HG03135 (cell line): ENCODE results near the gene ARHGEF19.
A peak's percentile ranks its signal among the peaks of the same experiment; 100 is the strongest.
"Not testable (repeated sequence)": the region's sequence is repeated elsewhere in the genome, so short reads cannot be mapped to it uniquely, and the experiment has no call there.

Experiments
- ATAC-seq: cut with Tn5 transposase; IDR thresholded peaks from one replicate; pipeline ENCODE4 v1.9.1; 2021; ENCODE audit warnings: mild to moderate bottlenecking, moderate library complexity; ENCODE audit not compliant: unreplicated experiment

Gene ARHGEF19

GRCh38 chr1:16222716-16223115, 10.3 kb upstream of the ARHGEF19 start:
- not testable (repeated sequence) for ATAC-seq

DNA sequence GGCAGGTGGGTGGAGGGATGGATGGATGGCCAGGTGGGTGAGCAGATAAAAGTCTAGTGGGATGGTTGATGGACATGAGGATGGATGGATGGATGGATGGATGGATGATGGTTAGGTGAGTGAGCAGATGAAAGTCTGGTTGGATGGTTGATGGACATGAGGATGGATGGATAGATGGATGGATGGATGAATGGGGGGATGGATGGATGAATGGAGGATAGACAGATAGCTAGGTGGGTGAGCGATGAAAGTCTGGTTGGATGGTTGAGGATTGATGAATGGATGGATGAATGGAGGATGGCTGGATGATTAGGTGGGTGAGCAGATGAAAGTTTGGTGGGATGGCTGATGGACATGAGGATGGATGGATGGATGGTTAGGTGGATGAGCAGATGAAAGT, 9.0 kb upstream of the ARHGEF19 start:
- ATAC-seq: no peak

DNA sequence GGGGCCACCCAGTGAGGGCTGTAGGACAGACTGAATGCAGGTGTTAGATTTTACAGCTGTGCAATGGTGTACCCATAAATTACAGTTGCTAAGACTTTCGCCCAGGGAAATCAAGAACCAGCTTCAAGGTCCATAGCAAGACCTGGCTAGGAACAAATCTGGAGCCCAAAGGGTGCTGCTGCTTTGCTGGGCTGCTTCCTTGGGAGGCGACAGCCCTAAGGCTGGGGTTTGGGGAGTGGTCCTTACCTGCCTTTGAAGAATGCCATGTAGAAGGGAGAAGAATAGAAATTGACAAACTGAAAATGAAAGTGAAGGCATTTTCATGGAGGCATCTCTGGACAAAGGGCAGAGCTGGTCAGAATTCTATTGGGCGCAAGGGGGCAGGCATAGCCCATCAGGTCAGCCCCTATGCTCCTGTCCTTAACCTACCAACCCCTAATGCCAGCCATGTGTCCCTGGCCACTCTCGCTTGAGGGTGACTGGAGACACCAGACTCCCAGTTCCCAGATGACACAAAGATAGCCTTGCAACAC, 7.6 kb upstream of the ARHGEF19 start:
- ATAC-seq: no peak

- ATAC-seq: no peak
Measured at GRCh38 chr1:16218674-16219071, 6.2 kb upstream of the ARHGEF19 start.

DNA sequence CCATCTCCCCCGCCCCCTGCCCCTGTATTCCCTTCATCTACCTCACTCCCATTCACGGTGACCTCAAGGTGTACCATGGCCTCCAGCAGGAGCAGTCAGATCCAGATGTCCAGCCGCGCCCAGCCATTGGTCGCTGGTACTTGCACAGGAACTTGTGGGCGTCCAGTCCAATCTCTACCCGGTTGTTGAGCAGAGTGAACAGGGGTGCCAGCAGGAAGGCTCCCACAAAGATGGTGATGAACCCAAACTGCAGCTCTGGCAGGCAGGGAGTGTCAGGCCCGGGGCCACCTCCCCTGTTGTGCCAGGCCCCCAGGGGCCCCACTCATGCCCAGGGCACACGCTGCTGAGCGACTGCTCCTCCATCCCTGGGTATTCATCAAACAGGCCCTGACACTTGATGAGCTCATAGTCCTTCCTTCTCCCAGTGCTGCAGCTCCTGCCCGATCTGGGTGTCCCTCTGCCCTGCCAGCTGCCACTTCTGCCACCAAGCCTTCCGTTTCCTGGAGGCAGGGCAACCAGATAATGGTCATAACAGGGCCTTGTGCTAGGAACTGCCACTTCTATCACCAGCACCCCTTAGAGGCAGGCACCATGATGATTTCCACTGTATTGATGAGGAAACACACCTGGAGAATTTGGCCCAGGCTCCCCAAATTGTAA, 5.7 kb upstream of the ARHGEF19 start:
- ATAC-seq: no peak

GRCh38 chr1:16217061-16217785, 4.8 kb upstream of the ARHGEF19 start:
- ATAC-seq: peak; percentile 92

- ATAC-seq: peak; percentile 39
Measured at GRCh38 chr1:16215882-16216753, 3.7 kb upstream of the ARHGEF19 start.

DNA sequence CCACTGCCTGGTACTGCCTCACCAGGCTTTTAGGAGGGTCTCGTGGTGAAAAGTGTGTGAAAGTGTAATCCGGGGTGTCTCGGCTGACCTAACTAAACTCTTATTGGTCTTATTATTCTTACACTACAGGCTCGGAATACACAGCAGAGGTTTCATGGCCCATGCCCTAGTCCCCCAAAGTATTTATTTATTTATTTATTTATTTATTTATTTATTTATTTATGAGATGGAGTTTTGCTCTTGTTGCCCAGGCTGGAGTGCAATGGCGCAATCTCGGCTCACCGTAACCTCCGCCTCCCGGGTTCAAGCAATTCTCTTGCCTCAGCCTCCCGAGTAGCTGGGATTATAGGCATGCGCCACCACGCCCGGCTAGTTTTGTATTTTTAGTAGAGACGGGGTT, 2.8 kb upstream of the ARHGEF19 start:
- not testable (repeated sequence) for ATAC-seq

- ATAC-seq: not testable (repeated sequence)
Measured at GRCh38 chr1:16213544-16213943, 1.1 kb upstream of the ARHGEF19 start.

DNA sequence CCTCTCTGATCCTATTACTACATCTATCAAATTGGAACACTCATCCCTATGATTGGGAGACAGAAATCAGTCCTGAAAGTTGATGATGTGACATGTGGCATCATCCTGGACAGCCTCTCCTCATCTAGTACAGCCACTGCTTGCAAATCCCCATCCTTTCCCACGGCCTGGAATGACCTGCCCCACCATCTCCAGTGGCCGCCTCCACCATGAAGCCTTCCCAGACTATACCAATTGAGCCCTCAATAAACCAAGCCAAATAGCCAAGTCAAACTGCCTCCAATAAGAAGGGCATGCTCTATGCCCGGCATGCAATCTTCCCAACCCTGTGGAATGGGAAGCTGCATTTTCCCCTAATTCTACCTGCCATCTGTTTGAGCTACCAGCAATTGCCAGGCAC, 561 bp upstream of the ARHGEF19 start:
- no peak for ATAC-seq

- ATAC-seq: no peak
Measured at GRCh38 chr1:16211824-16212223, 628 bp downstream of the ARHGEF19 start.

DNA sequence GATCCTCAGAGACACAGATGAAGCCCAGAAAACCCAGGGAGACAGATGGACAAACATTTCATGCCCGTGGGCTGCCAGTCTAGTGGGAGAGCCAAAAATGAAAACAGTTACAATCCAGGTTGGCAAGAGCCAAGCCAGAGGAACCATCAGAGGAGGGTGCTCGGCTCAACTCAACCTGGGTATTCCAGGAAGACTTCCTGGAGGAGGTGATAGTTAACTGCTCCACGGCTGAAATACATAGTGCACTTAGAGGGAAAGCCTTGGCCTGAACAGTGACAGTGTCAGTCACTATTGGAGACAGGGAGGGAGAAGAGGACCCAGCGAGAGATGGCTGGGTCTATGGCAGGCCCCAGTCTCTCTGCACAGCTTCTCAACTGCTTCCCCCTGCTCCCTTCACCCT, 1.9 kb downstream of the ARHGEF19 start:
- no peak for ATAC-seq

- no peak for ATAC-seq
Measured at GRCh38 chr1:16209847-16210407, 2.5 kb downstream of the ARHGEF19 start.

DNA sequence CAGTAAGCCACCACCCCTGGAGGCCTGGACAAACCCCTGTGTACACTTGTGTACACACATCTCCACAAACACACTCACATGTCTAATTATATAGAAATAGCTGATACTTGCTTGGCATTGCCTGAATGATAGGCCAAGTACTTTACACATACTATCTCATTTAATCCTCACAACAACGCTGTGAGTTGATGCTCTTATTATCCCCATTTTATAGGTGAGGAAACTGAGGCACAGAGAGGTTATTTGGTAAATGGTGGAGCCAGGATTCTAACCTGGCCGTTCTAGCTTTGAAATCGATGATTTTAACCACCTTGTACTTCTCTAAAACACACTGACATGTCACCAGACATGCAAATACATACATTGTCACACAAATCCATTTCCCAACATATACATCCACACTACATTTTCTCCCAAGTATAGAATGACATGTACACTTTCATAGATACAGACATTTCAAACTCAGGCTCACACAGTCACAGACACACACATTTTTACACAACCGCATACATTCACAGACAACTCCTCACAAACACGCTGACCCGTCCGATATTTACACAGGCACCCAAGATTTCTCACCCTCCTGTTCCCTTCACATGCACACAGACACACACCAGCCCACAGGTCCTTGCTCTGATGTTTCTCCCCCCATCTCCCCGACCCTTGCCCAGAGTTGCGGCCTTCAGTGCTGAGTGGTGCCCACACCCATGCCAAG, 3.2 kb downstream of the ARHGEF19 start:
- ATAC-seq: no peak

DNA sequence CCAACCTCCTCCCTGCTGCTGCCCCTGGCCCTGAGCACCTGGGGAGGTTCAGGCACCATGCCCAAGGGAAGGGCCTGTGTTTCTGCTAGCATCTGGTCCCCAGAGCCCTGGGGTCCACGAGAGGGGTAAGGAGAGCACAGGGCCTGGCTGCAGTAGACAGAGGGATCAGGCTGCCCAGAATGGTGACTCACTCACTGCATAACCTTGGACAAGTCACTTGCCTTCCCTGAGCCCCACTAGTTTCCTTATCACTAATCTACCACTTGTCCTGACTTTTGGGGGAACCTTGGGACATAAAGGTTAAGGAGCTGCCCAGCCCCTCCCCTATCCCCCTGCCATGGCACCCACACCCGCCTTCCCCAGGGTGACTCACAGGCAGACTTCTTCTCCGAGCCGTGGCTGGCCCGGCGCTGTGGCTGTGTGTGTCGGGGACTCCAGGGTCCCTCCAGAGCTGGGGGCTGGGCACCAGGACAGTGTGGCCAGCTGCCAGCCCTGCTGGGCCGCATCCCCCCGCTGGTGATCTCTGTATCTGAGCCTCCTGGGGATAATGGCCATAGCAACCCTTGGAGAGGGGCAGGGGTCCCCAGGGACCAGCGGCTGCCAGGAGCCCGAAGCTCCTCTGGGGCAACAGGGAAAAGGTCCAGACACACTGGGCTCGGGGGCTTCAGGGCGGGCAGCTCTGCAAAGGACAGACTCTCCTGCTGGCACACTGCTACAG, 4.0 kb downstream of the ARHGEF19 start:
- no peak for ATAC-seq

DNA sequence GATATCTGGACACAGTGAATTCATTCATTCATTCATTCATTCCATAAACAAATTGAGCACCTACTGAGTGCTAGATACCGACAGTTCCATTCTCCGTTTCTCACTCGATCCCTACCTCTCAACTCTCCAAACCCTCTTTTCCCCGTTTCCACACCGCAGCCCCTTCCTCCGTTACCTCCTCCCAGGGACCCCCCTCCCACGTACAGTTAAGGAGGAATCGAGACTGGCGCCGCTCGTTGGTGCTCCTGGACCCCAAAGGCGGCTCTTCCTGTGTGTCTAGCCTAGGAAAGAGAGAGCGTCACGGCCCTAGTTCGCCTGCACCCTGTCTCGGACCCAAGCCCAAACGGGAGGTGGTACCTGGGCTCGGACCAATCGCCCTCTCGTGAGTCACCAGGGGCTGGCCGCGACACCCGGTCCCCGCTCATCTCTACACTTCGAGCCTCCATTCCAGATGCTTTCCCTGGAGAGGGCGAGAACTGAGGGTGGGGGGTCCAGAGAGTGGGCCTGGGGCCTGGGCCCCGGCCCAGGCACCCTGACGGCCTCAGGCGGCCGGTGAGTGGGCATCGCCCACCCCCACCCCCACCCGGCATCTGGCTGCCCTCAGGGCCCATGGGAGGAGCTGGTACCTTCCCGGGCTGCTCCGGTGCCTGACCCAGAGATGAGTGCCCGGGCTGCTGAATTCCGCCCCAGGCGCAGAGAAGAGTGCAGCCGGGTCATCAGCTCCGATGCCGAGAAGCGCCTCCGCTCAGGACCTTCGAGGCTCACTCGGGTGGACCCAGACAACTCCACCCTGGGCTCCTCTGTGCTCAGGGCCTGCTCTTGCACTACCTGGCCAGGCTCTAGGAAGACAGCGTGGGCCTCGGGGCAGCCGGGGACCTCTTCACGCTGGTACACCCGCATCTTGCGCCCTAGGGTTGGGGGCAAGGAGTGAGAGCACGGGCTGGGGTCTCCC, 4.9 kb downstream of the ARHGEF19 start:
- no peak for ATAC-seq

GRCh38 chr1:16206547-16207317, 5.7 kb downstream of the ARHGEF19 start:
- ATAC-seq: peak; percentile 59
